NCI-H187 treated with DMSO at 0.1 percent for 48 hours (cell line): ENCODE results near the gene C1orf35.
A peak's percentile ranks its signal among the peaks of the same experiment; 100 is the strongest.

Experiments
- DNase-seq: peaks from one replicate; lab custom pipeline; 2025; lab: John Stamatoyannopoulos, UW

C1orf35 gene

DNA sequence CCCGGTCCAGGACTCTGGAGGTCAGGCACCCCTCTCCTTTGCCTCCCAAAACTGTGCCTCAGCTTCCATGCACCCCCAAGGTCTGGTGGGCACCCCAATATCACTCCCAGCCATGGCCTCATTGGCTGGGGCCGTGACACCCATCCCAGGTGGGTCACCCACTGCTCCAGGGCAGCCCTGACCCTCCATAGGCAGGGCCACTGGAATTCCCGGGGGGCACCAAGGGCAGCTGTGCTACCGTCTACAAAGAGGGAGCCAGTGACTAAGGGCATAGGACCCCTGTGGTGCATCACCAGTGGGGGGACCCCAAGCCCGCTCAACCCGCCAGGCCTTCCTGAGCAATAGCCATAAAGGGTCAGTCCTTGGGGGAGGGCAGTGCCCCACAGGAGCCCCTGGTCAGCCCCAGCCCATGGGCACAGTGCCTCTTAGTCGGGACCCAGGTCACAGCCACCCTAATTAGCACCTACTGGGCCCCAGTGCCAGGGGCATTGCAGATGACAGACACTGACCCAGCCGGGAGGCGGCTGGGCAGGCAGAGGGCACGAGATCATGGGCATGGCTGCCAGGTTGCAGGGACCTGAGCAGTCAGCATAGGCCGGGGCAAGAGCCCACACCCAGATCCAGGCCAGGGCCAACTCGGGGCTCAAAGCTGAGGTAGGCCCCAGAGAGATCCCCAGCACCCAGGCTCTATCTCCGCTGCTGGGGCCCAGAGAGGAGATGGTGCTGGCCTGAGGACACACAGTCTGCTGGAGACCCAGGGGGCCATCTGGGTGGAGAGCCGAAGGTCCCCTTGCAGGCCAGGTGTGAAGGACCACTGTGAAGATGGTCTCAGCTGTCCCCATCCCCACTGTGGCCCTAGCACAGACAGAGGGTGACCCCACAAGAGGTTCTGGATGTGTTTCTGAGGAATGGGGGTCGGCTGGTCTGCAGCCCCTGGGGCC, 39.6 kb downstream of the C1orf35 start:
- DNase-seq, result no peak

DNA sequence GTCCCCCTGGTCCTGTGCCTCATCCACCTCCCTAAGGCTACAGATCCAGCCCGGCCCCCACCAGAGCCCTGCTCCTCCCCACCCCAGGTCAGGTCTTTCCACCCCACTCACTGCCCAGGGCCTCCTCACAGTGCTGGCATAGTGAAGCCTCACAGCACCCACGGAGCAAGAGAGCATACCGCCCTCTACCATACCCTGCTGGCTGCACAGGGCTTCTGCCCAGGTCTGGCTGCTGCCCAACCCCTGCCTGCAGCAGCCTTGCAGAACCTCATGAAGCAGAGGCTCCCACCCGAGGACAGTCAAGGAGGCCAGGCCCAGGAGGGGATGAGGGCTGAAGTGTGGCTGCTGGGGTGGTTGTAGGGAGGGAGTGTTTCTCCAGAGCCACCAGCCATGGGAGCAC, 40.3 kb downstream of the C1orf35 start:
- no peak for DNase-seq

DNA sequence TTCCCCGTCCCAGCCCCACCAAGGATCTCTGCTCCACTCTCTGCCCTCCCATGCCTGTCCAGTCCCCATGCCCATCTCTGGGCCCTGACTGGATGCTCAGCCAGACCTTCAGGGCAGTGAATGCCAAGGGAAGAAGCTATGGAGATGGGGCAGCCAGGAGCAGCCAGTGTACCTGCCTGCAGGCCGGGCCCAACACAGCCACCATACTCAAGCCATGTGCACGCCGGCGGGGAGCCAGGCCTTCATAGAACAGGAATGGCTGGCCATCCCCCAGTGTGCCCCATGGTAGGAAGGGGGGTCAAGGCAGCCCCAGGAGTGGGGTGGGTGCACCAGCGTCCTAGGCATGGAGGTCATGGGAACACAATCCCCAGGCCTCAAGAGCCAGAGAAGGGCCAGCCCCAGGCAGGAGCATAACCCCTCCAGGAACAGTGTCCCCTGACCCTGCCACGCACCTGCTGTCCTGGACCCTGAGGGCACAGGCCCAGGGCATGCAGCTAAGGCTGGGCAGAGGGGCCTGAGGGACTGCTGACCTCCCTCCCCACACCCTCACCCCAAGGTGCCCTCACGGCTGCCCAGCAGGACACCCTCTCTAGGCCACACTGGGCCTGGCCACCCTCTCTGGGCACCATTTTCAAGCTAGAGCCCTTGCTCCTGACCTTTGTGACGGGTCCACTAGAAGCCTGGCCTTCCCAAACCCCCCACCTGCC, 40.9 kb downstream of the C1orf35 start:
- no peak for DNase-seq

DNA sequence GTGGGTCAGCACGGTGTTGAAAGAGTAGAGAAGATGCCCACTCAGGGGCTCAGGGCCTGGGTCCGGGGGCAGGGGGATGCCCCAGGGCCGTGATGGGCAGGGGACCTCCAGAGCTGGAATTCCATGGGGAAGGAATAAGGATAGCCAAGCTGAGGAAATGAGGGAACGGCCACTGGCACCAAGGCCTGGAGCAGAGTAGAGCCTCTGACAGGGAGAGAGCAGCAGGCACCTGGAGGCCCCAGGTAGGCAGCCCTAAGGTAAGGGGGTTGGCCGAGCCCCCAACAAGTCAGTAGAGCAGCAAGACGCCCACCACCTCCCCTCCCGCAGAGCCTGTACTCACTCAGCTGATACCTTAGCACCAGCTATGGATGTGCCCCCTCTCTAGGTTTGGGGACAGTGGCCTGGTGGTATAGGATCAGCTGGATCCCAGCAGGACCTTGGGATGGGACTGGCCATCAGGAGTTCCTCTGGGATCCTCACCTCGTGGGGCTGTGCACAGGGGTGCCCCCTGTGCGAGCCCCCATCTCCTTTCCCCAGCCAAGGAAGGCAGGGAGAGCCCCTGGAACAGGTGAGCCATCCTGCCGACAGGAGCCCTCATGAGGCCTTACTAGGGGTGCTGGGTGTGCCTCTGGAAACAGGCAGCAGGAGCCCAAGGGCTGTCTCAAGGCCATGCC, 41.6 kb downstream of the C1orf35 start:
- DNase-seq, result no peak

DNA sequence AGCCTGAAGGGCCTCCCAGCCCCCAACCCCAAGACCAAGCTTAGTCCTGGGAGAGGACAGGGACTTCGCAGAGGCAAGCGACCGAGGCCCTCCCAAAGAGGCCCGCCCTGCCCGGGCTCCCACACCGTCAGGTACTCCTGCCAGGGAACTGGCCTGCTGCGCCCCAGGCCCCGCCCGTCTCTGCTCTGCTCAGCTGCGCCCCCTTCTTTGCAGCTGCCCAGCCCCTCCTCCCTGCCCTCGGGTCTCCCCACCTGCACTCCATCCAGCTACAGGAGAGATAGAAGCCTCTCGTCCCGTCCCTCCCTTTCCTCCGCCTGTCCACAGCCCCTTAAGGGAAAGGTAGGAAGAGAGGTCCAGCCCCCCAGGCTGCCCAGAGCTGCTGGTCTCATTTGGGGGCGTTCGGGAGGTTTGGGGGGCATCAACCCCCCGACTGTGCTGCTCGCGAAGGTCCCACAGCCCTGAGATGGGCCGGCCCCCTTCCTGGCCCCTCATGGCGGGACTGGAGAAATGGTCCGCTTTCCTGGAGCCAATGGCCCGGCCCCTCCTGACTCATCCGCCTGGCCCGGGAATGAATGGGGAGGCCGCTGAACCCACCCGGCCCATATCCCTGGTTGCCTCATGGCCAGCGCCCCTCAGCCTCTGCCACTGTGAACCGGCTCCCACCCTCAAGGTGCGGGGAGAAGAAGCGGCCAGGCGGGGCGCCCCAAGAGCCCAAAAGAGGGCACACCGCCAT, 42.5 kb downstream of the C1orf35 start:
- DNase-seq, result no peak

DNA sequence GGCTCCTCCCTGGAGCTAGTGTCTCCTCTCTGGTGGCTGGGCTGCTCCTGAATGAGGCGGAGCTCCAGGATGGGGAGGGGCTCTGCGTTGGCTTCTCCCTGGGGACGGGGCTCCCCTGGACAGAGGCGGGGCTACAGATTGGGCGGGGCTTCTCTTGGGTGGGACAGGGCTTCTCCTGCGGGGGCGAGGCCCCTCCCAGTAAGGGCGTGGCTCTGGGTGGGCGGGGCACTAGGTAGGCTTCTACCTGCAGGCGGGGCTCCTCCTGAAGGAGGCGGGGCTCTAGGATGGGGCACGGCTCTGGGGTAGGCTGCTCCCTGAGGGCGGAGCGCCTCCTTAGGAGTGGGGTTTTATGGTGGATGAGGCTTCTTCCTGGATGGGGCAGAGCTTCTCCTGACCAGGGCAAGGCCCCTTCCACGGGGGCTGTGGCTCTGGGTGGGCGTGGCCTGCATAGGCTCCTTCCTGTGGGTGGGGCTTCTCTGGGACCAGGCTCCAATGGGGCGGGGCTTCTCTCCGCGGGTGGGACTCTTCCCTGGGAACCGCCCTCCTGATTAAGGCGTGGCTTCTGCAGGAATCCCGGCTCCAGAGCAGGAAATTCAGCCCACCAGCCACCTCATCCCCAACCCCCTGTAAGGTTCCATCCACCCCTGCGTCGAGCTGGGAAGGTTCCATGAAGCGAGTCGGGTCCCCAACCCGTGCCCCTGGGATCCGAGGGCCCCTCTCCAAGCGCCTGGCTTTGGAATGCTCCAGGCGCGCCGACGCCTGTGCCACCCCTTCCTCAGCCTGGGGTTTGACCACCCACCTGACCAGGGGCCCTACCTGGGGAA, 43.3 kb downstream of the C1orf35 start:
- peak; percentile 36 for DNase-seq

DNA sequence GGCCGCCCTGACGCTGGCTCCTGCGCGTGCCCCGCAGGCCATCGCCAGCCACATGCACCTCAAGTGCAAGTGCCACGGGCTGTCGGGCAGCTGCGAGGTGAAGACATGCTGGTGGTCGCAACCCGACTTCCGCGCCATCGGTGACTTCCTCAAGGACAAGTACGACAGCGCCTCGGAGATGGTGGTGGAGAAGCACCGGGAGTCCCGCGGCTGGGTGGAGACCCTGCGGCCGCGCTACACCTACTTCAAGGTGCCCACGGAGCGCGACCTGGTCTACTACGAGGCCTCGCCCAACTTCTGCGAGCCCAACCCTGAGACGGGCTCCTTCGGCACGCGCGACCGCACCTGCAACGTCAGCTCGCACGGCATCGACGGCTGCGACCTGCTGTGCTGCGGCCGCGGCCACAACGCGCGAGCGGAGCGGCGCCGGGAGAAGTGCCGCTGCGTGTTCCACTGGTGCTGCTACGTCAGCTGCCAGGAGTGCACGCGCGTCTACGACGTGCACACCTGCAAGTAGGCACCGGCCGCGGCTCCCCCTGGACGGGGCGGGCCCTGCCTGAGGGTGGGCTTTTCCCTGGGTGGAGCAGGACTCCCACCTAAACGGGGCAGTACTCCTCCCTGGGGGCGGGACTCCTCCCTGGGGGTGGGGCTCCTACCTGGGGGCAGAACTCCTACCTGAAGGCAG, 44.0 kb downstream of the C1orf35 start:
- no peak for DNase-seq

DNA sequence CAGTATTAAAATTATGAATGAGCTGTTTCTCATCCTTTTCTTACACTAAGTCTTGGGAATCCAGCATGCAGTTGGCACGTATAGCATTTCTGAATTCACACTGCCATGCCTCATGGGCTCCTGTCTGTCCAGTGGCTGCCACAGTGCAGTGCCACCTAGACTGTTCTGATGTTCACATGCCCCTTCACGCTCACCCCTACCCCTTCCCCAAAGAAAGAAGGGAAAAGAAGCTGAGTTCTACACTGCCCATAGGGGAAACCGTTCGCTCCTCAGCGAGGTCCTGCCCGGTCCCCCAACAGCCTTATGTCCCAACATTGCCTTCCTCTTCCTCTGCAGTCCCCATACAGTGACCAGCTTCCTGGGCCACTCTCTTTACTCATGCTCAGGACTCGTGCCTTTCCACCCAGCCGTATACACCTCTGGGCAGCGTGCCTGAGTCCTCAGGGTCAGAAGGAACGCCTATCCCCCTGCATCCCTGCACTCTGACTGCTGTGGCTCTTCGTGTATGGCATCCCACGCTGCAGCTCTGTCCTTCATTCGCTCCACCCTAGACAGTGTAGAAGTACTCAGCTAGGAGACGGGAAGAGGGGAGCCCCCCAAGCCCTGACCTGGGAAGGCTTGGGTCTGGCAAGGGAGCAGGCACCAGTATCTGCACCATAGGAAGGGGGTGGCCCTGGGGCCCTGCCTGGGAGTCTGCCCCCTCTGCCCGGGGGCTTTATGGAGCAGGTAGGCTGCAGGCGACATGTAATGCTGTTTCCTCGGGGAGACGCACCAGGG, 44.8 kb downstream of the C1orf35 start:
- no peak for DNase-seq
